GM19455 (cell line): ENCODE measurements around the gene KLC1.

Source experiments
- ATAC-seq: cut with Tn5 transposase; IDR thresholded peaks from one replicate; pipeline ENCODE4 v1.9.1; 2021; ENCODE audit not compliant: unreplicated experiment

The KLC1 gene

GRCh38 chr14:103733651-103734050 is 104.6 kb downstream of the KLC1 start:
- no peak for ATAC-seq

- no peak for ATAC-seq
Measured at GRCh38 chr14:103734081-103734888, 105.3 kb downstream of the KLC1 start.

GRCh38 chr14:103735022-103735421 is 106.0 kb downstream of the KLC1 start:
- ATAC-seq, result no peak

- ATAC-seq, result no peak
Measured at GRCh38 chr14:103735439-103735814, 106.4 kb downstream of the KLC1 start.

- no peak for ATAC-seq
Measured at GRCh38 chr14:103735815-103736545, 107.0 kb downstream of the KLC1 start.

GRCh38 chr14:103736546-103737431 is 107.8 kb downstream of the KLC1 start:
- no peak for ATAC-seq

GRCh38 chr14:103737432-103738045 is 108.5 kb downstream of the KLC1 start:
- no peak for ATAC-seq

- no peak for ATAC-seq
Measured at GRCh38 chr14:103738166-103738565, 109.2 kb downstream of the KLC1 start.

- no peak for ATAC-seq
Measured at GRCh38 chr14:103738701-103739451, 109.9 kb downstream of the KLC1 start.

- ATAC-seq, result no peak
Measured at GRCh38 chr14:103739466-103739792, 110.4 kb downstream of the KLC1 start.

- ATAC-seq, result no peak
Measured at GRCh38 chr14:103739793-103740501, 110.9 kb downstream of the KLC1 start.

GRCh38 chr14:103740991-103741689 is 112.1 kb downstream of the KLC1 start:
- ATAC-seq, result no peak

GRCh38 chr14:103741876-103742275 is 112.9 kb downstream of the KLC1 start:
- no peak for ATAC-seq

- no peak for ATAC-seq
Measured at GRCh38 chr14:103742499-103743255, 113.7 kb downstream of the KLC1 start.

GRCh38 chr14:103743691-103744090 is 114.7 kb downstream of the KLC1 start:
- ATAC-seq, result no peak

GRCh38 chr14:103744621-103745395 is 115.8 kb downstream of the KLC1 start:
- ATAC-seq, result no peak

GRCh38 chr14:103745424-103745823 is 116.4 kb downstream of the KLC1 start:
- ATAC-seq, result no peak

GRCh38 chr14:103746701-103747100 is 117.7 kb downstream of the KLC1 start:
- ATAC-seq, result no peak
